ENCODE measurements around the gene SLC9A8. TPM values are rescaled to one million over a fixed set of nuclear protein-coding genes. Genes with fewer than 3 reads are reported as not detected.

The SLC9A8 gene
- polyA plus RNA-seq, 1 donor from 2014 or later = 6.7 TPM

DNA sequence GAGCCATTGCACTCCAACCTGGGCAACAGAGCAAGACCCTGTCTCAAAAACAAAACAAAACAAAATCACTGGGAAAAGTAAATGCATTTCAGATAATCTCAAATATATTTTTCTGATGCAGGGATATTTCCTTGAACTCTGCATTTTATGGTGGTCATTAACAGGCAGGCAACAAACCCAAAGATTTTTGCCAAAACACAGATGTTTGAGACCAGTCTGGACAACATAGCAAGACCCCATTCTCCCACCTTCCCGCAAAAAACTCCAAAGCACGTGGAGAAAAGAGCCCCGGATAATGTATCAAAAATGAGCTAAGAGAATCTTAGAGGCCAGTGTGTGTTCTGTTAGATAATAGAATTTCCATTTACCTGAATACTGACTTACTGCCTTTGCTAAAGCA lies 44.3 kb downstream of the SLC9A8 start:
- Histone ChIP-seq H3K9me2 (ENCODE audit: insufficient read depth, low read length) (no peaks in the 10 kb centered on the region), H2AFZ (ENCODE audit: low read depth, low read length) (no peak overlapping the region), H3K36me3 (ENCODE audit: insufficient read depth, low read length) (peaks cover 5% of the 10 kb centered on the region), H3K4me2 (ENCODE audit: low read length) (no peak overlapping the region), H4K20me1 (ENCODE audit: insufficient read depth) (no peaks in the 10 kb centered on the region), H3K27ac (ENCODE audit: low read length) (no peak overlapping the region), H3K4me3 (ENCODE audit: low read length) (no peak overlapping the region), H3F3A (ENCODE audit: insufficient read depth, low read length, poor library complexity, severe bottlenecking) (no peaks in the 10 kb centered on the region), H3K9ac (ENCODE audit: low read length) (no peak overlapping the region), H3K79me2 (replicated peaks; ENCODE audit: insufficient read depth, low read length) (no peaks in the 10 kb centered on the region), H3K27me3 (ENCODE audit: insufficient read depth, low read depth, low read length) (no peaks in the 10 kb centered on the region), H3K9me3 (ENCODE audit: low read length) (no peaks in the 10 kb centered on the region)
- TF ChIP-seq EP300 (conservative IDR thresholded peaks at IDR 0.05; ENCODE audit: poor library complexity, severe bottlenecking) (no peak), SMC3 (conservative IDR thresholded peaks at IDR 0.05; ENCODE audit: poor library complexity) (no peak)

DNA sequence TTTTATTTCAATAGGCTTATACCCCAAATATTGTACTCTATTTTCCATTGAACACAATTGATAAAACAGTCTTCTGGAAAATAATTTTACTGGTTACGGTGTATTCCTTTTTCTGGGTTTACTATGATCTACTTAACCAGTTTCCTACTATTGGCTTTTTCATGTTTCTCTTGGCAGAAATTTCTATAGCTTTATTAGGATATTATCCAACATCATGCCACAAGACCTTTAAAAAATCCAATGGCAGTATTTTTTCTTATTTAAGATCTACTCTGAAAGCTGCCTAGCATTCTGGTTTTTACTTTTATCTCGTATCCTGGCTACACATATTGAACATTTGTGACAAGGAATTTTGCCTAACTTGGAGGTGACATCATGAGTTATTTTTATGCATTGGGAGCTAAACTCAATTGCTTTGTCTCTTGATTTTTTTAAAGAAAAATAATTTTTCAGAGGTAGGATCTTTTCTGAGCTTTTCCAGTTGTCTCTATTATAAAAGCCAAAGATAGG lies 45.5 kb downstream of the SLC9A8 start:
- H3K27ac ChIP-seq (ENCODE audit: low read length) = no peak overlapping the region
- peaks cover 5% of the 10 kb centered on the region for H3K36me3 ChIP-seq (ENCODE audit: insufficient read depth, low read length)
- H3K9me3 ChIP-seq (ENCODE audit: low read length) = no peaks in the 10 kb centered on the region
- H3F3A ChIP-seq (ENCODE audit: insufficient read depth, low read length, poor library complexity, severe bottlenecking) = no peaks in the 10 kb centered on the region
- no peak overlapping the region for H3K9ac ChIP-seq (ENCODE audit: low read length)
- H4K20me1 ChIP-seq (ENCODE audit: insufficient read depth) = no peaks in the 10 kb centered on the region
- no peak overlapping the region for H3K4me2 ChIP-seq (ENCODE audit: low read length)
- no peak overlapping the region for H2AFZ ChIP-seq (ENCODE audit: low read depth, low read length)
- no peaks in the 10 kb centered on the region for H3K27me3 ChIP-seq (ENCODE audit: insufficient read depth, low read depth, low read length)
- no peaks in the 10 kb centered on the region for H3K79me2 ChIP-seq (replicated peaks; ENCODE audit: insufficient read depth, low read length)
- TF ChIP-seq, protein P1, sequence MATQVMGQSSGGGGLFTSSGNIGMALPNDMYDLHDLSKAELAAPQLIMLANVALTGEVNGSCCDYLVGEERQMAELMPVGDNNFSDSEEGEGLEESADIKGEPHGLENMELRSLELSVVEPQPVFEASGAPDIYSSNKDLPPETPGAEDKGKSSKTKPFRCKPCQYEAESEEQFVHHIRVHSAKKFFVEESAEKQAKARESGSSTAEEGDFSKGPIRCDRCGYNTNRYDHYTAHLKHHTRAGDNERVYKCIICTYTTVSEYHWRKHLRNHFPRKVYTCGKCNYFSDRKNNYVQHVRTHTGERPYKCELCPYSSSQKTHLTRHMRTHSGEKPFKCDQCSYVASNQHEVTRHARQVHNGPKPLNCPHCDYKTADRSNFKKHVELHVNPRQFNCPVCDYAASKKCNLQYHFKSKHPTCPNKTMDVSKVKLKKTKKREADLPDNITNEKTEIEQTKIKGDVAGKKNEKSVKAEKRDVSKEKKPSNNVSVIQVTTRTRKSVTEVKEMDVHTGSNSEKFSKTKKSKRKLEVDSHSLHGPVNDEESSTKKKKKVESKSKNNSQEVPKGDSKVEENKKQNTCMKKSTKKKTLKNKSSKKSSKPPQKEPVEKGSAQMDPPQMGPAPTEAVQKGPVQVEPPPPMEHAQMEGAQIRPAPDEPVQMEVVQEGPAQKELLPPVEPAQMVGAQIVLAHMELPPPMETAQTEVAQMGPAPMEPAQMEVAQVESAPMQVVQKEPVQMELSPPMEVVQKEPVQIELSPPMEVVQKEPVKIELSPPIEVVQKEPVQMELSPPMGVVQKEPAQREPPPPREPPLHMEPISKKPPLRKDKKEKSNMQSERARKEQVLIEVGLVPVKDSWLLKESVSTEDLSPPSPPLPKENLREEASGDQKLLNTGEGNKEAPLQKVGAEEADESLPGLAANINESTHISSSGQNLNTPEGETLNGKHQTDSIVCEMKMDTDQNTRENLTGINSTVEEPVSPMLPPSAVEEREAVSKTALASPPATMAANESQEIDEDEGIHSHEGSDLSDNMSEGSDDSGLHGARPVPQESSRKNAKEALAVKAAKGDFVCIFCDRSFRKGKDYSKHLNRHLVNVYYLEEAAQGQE (IDR thresholded peaks at IDR 0.05; ENCODE audit: borderline replicate concordance) = no peak
- no peak for TF ChIP-seq POLR2AphosphoS5 (IDR thresholded peaks at IDR 0.05)
- TF ChIP-seq EP300 (conservative IDR thresholded peaks at IDR 0.05; ENCODE audit: poor library complexity, severe bottlenecking) = no peak
- no peak for TF ChIP-seq SMC3 (conservative IDR thresholded peaks at IDR 0.05; ENCODE audit: poor library complexity)
- TF ChIP-seq, protein P2, sequence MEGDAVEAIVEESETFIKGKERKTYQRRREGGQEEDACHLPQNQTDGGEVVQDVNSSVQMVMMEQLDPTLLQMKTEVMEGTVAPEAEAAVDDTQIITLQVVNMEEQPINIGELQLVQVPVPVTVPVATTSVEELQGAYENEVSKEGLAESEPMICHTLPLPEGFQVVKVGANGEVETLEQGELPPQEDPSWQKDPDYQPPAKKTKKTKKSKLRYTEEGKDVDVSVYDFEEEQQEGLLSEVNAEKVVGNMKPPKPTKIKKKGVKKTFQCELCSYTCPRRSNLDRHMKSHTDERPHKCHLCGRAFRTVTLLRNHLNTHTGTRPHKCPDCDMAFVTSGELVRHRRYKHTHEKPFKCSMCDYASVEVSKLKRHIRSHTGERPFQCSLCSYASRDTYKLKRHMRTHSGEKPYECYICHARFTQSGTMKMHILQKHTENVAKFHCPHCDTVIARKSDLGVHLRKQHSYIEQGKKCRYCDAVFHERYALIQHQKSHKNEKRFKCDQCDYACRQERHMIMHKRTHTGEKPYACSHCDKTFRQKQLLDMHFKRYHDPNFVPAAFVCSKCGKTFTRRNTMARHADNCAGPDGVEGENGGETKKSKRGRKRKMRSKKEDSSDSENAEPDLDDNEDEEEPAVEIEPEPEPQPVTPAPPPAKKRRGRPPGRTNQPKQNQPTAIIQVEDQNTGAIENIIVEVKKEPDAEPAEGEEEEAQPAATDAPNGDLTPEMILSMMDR (IDR thresholded peaks at IDR 0.05; ENCODE audit: poor library complexity, severe bottlenecking) = no peak
- TF ChIP-seq TAF1 (IDR thresholded peaks at IDR 0.05; ENCODE audit: low read depth) = no peak
- no peak for TF ChIP-seq RAD21 (conservative IDR thresholded peaks at IDR 0.05)
- no peak for TF ChIP-seq MXI1 (conservative IDR thresholded peaks at IDR 0.05; ENCODE audit: poor library complexity, severe bottlenecking)
- no peaks in the 10 kb centered on the region for H3K9me2 ChIP-seq (ENCODE audit: insufficient read depth, low read length)
- H3K4me3 ChIP-seq (ENCODE audit: low read length) = no peak overlapping the region

DNA sequence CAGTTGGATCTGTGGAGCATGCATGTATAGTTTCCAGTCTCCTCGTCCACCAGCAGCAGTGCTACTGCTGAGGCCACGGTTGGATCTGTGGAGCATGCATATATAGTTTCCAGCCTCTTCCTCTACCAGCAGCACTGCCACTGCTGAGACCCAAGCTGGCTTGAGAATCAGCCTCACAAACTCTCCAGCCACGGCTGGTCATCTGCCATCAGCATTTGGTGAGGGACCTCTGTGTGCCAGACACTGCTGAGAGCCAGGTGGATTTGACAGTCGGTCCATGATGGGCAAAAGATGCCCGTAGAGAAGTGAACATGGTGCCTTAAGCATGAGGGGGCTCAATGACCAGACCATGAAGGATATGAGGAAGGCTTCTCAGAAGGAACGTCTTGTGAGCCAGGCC lies 46.4 kb downstream of the SLC9A8 start:
- Histone ChIP-seq H3K27me3 (ENCODE audit: insufficient read depth, low read depth, low read length) (no peaks in the 10 kb centered on the region), H3K4me2 (ENCODE audit: low read length) (no peak overlapping the region), H3K79me2 (replicated peaks; ENCODE audit: insufficient read depth, low read length) (no peaks in the 10 kb centered on the region), H2AFZ (ENCODE audit: low read depth, low read length) (no peak overlapping the region), H3F3A (ENCODE audit: insufficient read depth, low read length, poor library complexity, severe bottlenecking) (no peaks in the 10 kb centered on the region), H3K9me2 (ENCODE audit: insufficient read depth, low read length) (no peaks in the 10 kb centered on the region), H3K36me3 (ENCODE audit: insufficient read depth, low read length) (peaks cover 5% of the 10 kb centered on the region), H3K4me3 (ENCODE audit: low read length) (no peak overlapping the region), H3K27ac (ENCODE audit: low read length) (no peak overlapping the region), H3K9ac (ENCODE audit: low read length) (no peak overlapping the region), H4K20me1 (ENCODE audit: insufficient read depth) (no peaks in the 10 kb centered on the region), H3K9me3 (ENCODE audit: low read length) (no peaks in the 10 kb centered on the region)
- TF ChIP-seq POLR2AphosphoS5 (IDR thresholded peaks at IDR 0.05) (no peak), EP300 (conservative IDR thresholded peaks at IDR 0.05; ENCODE audit: poor library complexity, severe bottlenecking) (no peak), EZH2 (IDR thresholded peaks at IDR 0.05; ENCODE audit: borderline replicate concordance, insufficient read depth, low read length, poor library complexity, severe bottlenecking) (no peak), MXI1 (conservative IDR thresholded peaks at IDR 0.05; ENCODE audit: poor library complexity, severe bottlenecking) (no peak), RAD21 (conservative IDR thresholded peaks at IDR 0.05) (no peak), SMC3 (conservative IDR thresholded peaks at IDR 0.05; ENCODE audit: poor library complexity) (no peak), TAF1 (IDR thresholded peaks at IDR 0.05; ENCODE audit: low read depth) (no peak)
- TF ChIP-seq, protein P1 (IDR thresholded peaks at IDR 0.05; ENCODE audit: borderline replicate concordance) = no peak
- TF ChIP-seq, protein P2 (IDR thresholded peaks at IDR 0.05; ENCODE audit: poor library complexity, severe bottlenecking) = no peak

Data from neural cell (in vitro differentiated cells).